ENCODE results near the gene MRPL54. TPM values are rescaled to one million over a fixed set of nuclear protein-coding genes. Genes with fewer than 3 reads are reported as not detected.

The MRPL54 gene
- total and polyA plus RNA-seq, 3 donors from 2014 or later = 42.4 to 96.4 (median 57.4) TPM

DNA sequence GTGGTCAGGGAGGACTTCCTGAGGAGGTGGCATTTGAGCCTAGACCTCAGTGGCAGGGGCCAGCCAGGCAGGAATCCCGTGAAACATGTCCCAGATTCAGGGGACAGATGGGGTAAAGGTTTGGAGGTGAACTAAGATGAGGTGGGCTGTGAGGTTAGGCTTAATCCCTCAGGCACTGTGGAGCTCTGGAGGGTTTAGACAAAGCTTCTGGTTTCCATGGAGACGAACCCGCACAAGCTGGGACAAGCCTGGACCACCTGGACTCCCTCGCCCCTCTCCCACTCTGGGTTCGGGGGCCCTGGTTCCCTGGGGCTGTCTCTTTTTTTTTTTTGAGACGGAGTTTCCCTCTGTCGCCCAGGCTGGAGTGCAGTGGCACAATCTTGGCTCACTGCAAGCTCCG is 38.6 kb upstream of the MRPL54 start:
- intact Hi-C loops (cut with DNase I; ENCODE audit: low total_unique reads) = no loop called here
- Histone ChIP-seq H3K36me3 (ENCODE audit: low read depth, missing control alignments) (no peaks in the 10 kb centered on the region), H3K27ac (no peak overlapping the region), H3K4me1 (no peaks in the 10 kb centered on the region), H3K27me3 (peaks cover 3% of the 10 kb centered on the region), H3K9me3 (no peaks in the 10 kb centered on the region), H3K4me3 (no peak overlapping the region)
- no peak for DNase-seq
- TF ChIP-seq POLR2A (IDR thresholded peaks at IDR 0.05) = no peak
- TF ChIP-seq, protein P1, sequence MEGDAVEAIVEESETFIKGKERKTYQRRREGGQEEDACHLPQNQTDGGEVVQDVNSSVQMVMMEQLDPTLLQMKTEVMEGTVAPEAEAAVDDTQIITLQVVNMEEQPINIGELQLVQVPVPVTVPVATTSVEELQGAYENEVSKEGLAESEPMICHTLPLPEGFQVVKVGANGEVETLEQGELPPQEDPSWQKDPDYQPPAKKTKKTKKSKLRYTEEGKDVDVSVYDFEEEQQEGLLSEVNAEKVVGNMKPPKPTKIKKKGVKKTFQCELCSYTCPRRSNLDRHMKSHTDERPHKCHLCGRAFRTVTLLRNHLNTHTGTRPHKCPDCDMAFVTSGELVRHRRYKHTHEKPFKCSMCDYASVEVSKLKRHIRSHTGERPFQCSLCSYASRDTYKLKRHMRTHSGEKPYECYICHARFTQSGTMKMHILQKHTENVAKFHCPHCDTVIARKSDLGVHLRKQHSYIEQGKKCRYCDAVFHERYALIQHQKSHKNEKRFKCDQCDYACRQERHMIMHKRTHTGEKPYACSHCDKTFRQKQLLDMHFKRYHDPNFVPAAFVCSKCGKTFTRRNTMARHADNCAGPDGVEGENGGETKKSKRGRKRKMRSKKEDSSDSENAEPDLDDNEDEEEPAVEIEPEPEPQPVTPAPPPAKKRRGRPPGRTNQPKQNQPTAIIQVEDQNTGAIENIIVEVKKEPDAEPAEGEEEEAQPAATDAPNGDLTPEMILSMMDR (IDR thresholded peaks at IDR 0.05) = no peak
- 51 to 60% methylated on average over 8 of the region's 8 CpGs for WGBS, 2 donors

DNA sequence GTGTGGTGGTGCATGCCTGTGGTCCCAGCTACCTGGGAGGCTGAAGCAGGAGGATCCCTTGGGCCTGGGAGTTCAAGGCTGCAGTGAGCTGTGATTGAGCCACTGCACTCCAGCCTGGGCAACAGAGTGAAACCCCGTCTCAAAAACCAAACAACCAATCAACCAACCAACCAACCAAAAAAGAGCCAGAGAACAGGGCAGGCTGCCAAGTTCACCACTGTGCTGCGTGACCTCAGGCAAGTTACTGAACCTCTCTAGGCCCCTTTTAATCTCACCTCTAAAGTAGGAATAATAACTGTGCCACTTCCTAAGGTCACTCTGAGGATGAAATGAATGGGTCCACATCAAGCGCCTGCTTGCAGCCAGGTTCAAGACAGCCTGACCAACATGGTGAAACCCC is 37.4 kb upstream of the MRPL54 start:
- no peak overlapping the region for H3K4me3 ChIP-seq
- 80 to 83% methylated on average over 3 of the region's 3 CpGs for WGBS, 2 donors
- H3K27ac ChIP-seq = no peak overlapping the region
- peaks cover 3% of the 10 kb centered on the region for H3K27me3 ChIP-seq
- no peaks in the 10 kb centered on the region for H3K4me1 ChIP-seq
- intact Hi-C loops (cut with DNase I; ENCODE audit: low total_unique reads) = no loop called here
- no peaks in the 10 kb centered on the region for H3K9me3 ChIP-seq
- no peak for TF ChIP-seq POLR2A (IDR thresholded peaks at IDR 0.05)
- TF ChIP-seq, protein P1 (IDR thresholded peaks at IDR 0.05) = no peak
- no peaks in the 10 kb centered on the region for H3K36me3 ChIP-seq (ENCODE audit: low read depth, missing control alignments)
- DNase-seq = no peak

DNA sequence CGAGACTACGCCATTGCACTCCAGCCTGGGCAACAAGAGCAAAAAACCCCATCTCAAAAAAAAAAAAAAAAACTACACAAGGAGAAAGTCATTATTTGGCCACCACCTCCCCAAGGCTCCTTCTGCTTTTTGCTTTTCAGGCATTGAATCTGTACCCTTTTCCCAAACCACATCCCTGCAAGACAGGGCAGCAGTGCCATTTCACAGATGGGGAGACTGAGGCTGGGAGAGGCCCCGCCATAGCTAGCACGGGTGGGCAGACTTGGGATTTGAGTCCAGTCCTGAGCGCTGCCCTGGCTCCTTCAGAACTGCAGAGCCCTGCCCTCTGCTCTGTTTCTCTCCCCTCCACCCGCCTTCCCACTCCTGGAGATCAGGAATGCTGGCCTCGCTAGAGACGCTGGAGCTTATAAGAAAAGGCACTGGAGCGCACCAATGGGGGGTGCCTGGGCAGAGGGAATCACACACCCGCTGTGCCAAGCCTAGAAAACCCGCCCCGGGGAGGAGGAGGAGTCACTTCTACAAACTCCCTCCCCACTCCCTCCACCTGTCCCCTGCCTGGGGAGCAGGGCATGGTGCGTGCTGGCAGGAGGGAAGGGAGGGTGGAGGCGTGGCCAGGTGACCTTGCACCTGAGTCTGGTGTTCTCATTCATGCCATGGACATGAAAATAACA is 36.7 kb upstream of the MRPL54 start:
- intact Hi-C loops (cut with DNase I; ENCODE audit: low total_unique reads) = no loop called here
- TF ChIP-seq, protein P1 (IDR thresholded peaks at IDR 0.05) = no peak
- TF ChIP-seq POLR2A (IDR thresholded peaks at IDR 0.05) = no peak
- no peaks in the 10 kb centered on the region for H3K36me3 ChIP-seq (ENCODE audit: low read depth, missing control alignments)
- DNase-seq = no peak
- H3K9me3 ChIP-seq = no peaks in the 10 kb centered on the region
- H3K4me3 ChIP-seq = no peak overlapping the region
- no peak overlapping the region for H3K27ac ChIP-seq
- H3K4me1 ChIP-seq = no peaks in the 10 kb centered on the region
- 38 to 47% methylated on average over 11 to 14 of the region's 14 CpGs for WGBS, 2 donors
- no peaks in the 10 kb centered on the region for H3K27me3 ChIP-seq

DNA sequence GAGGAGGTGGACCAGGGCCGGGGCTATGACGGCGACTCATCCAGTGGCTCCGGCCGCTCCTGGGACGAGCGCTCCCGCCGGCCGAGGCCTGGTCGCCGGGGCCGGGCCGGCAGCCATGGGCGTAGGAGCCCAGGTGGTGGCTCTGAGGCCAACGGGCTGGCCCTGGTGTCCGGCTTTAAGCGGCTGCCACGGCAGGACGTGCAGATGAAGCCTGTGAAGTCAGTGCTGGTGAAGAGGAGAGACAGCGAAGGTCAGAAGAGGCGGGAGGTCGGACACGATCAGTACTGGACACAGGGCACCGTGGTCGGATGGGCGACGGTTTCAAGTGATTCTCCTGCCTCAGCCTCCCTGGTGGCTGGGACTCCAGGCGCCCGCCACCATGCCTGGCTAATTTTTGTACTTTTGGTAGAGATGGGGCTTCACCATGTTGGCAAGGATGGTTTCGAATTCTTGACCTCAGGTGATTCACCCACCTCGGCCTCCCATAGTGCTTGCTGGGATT is 32.0 kb upstream of the MRPL54 start:
- intact Hi-C loops (cut with DNase I; ENCODE audit: low total_unique reads) = no loop called here
- no peaks in the 10 kb centered on the region for H3K27me3 ChIP-seq
- no peak for TF ChIP-seq POLR2A (IDR thresholded peaks at IDR 0.05)
- TF ChIP-seq, protein P1 (IDR thresholded peaks at IDR 0.05) = no peak
- no peaks in the 10 kb centered on the region for H3K36me3 ChIP-seq (ENCODE audit: low read depth, missing control alignments)
- no peak overlapping the region for H3K4me3 ChIP-seq
- H3K9me3 ChIP-seq = no peaks in the 10 kb centered on the region
- H3K27ac ChIP-seq = no peak overlapping the region
- 88 to 96% methylated on average over 14 to 32 of the region's 32 CpGs for WGBS, 2 donors
- DNase-seq = no peak
- no peaks in the 10 kb centered on the region for H3K4me1 ChIP-seq

DNA sequence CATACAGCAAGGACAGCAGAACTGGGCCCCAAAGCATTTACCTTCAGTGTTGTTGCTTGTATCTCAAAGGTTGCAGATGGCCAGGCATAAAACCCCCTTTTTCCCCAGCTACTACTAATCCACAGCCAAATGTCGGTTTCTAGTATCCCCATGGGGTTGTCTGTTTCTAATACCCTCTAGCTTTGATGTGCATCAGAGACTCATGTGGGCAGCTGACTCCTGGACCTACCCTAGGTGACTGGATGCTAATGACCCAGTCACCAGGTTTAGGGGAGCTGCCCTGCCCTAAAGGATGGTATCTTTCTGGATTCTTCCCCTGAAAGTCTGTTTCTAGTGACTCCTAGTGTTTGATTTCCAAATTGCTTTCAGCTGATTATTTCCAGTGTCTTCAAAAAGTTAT is 30.4 kb upstream of the MRPL54 start:
- H3K4me3 ChIP-seq = no peak overlapping the region
- H3K9me3 ChIP-seq = no peaks in the 10 kb centered on the region
- H3K4me1 ChIP-seq = no peaks in the 10 kb centered on the region
- no peaks in the 10 kb centered on the region for H3K27me3 ChIP-seq
- 84 to 93% methylated on average over 1 of the region's 1 CpG for WGBS, 2 donors
- DNase-seq = no peak
- TF ChIP-seq, protein P1 (IDR thresholded peaks at IDR 0.05) = no peak
- TF ChIP-seq POLR2A (IDR thresholded peaks at IDR 0.05) = no peak
- no peak overlapping the region for H3K27ac ChIP-seq
- no peaks in the 10 kb centered on the region for H3K36me3 ChIP-seq (ENCODE audit: low read depth, missing control alignments)
- intact Hi-C loops (cut with DNase I; ENCODE audit: low total_unique reads) = no loop called here

Data from testis (tissue), 3 donors.